ENCODE measurements around the gene CST6.

GRCh38 chr11:66012371-66012945, 650 bp downstream of the CST6 start:
- TF ChIP-seq CTCF (conservative IDR thresholded peaks at IDR 0.05) (no peak), ZFX (IDR thresholded peaks at IDR 0.05) (no peak)

Measured in C4-2B (cell line).